Renal cortical epithelial cell (primary cell): ENCODE data around the gene DLG2. TPM values are rescaled to one million over a fixed set of nuclear protein-coding genes. Genes with fewer than 3 reads are reported as not detected.

Experiments used
- DNase-seq: peaks from one replicate; pipeline ENCODE4 v3.0.0-alpha.2; 2011; ENCODE audit warnings: low read depth
- total RNA-seq: library from RNA; depleted of rRNA; stranded (reverse); fragments of >200 nt; gene quantifications from 2 replicates; pipeline ENCODE4 v1.2.3, GENCODE V29; 2014

Gene DLG2
- total RNA-seq, 1 donor from 2014 or later = 0.85 TPM

DNA sequence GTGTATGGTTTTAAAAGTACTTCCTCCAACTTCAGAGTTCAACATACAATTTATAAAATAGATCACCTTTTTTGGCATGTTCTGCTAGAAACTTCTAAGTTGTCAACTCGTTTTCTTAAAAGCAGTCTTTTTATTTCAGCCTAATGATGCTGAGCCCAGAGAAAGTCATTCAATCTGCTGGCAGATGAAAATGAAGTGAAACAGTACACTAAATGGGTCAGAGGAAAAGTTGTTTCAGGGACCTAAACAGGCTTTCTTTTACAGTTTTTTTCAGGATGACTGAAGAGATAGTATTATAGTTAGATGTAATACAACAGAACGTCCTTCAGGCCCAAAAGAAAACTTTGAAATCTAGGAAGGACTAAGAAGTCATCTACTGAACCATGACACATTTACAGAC is 1498.3 kb downstream of the DLG2 start:
- no peak for DNase-seq

DNA sequence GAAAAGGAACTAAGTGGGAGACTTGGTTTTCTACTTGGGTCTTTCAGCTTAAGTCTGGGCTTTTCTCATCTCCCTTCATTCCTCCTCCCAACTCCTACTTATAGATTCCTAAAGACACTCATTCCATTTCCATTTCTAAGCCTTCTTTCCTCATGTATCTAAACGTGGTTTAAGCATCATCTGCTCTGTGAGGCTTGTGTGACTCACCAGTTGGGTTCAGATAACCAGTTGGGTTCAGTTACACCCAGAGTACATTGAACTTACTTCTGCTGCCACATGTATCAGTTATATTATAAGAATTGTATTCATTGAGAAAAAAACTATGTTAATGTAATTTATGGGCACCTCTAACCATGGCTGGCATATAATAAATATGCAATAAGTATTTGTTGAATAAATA is 1509.8 kb downstream of the DLG2 start:
- no peak for DNase-seq

DNA sequence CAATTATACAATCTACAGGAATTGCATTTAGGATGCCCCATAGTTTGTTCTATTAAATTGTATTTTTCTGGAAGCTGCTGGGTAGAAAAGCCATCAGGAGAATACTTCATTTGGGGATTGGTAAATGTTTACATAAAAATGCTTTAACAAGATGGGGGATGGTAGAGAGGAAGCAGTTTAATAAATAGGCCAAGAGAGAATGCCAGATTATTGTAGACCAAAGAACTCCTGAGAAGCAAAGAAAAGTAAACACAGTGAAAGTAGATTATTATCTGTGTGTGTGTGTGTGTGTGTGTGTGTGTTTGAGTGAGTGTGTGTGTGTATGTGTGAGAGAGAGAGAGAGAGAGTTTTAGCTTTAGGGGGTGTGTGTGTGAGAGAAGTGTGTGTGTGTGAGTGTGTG is 1520.6 kb downstream of the DLG2 start:
- no peak for DNase-seq

DNA sequence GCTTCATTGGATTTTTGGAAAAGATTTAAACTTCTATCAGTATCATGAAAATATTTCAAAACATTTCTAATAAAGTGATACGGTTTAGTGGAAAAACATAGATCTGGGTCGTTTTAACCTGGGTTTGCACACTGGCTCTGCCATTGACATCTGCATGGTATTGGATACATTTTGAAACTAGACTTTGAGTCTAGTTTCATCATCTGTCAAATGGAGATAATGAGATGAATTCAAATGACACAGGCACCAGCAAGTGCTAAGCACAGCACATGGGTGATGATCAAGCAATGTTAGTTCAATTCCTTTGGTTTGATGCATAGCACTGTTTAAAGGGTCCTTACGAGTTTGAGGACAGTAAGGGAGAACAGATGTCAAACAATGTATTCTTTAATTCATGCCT is 1522.0 kb downstream of the DLG2 start:
- DNase-seq = no peak

DNA sequence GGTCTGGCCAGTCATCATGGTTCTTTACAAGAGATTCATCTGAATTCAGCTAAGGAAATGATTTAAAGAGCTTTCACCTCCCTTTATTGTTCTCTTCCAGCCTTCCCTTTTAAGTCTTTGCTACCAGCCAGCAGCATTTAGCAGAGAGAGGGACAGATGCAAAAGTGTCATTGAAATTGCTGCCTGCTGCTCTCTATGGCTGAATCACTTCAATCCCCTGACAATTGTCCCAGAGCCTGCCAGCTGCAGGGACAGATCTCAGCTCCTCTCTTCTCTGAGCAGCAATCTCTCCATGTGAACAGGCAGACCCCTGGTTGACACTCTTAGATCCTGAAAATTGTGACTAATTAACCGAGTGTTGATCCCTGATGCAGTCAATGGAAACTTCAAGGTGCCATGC is 1524.0 kb downstream of the DLG2 start:
- no peak for DNase-seq

DNA sequence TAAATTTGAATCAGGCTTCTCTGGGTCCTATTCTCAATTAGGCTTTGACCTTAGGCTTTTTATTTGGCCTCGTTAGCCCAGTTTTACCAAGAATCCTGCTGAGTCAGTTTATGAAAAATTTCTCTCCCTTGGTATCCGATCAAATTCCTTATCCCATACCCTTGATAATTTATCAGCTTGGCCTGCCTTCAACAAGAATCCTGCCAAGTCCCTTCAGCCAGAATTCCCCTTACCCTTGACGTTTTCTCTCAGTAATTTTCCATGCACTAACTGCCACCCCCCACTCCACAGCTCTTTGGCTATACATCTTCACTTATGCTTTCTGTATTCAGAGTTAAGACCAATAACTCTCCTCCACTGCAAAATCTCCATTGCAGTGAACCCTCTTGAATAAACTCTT is 1530.0 kb downstream of the DLG2 start:
- no peak for DNase-seq

DNA sequence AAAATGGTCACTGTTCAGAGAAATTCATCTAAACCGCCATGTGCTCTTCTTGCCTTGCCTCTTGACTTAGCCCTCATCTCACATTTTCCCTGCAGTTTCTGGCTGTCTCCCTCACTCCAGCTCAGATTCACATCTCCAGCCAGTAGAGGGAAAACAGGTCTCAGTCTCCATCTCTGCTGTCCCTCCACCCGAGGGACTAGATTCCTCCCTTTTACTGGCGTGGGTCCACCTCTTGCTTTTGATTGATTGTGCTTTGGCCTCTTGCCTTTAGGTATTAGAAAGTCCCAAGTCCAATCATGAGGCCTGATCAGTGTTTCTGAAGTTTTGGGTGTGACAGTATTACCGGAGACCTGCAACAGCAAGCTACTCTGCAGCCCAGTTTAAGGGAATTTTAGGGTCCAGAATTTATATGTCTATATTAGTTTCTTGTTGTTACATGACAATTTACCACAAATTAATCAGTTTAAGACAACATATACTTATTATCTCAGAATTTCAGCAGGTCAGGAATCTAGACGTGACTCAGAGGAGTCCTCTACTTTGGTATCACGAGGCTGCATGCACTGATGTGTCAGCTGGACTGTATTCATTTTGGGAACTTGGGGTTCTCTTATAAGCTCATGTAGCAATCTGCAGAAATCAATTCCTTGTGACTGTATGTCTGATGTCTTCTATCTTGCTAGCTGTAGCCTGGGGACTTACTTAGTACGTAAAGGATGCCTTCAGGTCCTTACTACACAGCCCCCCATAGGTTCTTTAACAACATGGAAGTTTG is 1535.7 kb downstream of the DLG2 start:
- DNase-seq = no peak

DNA sequence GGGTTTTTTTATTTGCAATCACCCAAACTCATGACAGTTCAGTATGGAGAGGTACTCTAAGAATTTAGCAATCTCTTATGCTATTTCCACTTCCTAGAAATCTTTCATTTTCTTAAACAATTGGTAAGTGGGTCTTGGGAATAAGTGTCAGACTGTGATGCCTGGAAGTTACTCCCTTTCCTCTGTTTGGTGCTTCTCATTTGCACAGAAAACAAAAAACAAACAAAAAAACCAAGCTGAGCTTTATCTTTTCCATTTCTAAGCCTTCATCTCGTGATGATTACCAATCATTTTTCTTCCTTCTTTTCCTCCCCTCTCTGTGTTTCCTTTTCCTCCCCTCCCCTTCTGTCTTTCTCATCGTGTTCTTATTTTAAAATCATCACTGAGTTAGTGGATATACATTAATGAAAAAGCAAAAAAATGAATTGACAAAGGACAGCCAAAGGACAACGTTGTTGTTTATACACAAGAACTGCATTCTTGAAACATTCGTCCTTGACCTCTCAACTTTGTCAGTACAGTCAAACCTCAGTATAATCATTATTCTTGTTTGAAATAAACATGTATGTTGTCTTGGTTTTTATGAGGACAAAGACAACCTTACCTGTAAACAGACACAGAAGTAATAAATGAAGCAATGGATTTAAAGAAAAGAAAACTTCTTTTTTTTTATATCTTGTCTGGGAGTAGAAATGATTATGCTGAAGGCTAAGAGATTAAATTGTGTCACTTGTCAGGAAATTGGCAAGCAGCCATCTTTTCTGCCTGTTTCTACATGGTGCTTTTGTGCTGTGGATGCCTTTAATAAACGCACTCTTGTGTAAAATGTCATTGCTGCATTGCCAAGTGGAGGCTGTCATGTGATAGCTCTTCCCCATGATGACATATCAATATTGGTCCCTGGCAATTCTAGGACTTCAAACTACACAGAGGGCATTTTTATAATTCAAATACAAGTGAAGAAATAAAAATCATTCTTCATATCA is 1537.8 kb downstream of the DLG2 start:
- no peak for DNase-seq

DNA sequence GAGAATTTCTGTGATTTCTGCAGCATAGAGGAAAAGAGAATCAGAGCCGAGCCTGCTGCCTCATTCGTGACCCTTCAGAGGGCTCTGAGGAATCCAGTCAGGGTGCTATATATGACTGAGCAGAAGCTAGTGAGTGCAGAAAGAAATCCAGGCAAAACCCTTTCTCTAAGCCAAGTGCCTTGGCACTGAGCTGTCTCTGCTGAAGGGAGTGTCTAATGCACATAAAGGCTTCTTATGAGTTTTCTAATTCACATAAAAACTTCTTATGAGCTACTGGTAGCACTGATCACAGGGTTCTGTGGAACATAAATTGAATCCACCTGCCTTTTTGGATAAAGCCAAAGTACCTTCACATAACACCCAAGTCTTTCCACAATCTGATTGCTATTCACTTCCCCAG is 1555.3 kb downstream of the DLG2 start:
- no peak for DNase-seq

DNA sequence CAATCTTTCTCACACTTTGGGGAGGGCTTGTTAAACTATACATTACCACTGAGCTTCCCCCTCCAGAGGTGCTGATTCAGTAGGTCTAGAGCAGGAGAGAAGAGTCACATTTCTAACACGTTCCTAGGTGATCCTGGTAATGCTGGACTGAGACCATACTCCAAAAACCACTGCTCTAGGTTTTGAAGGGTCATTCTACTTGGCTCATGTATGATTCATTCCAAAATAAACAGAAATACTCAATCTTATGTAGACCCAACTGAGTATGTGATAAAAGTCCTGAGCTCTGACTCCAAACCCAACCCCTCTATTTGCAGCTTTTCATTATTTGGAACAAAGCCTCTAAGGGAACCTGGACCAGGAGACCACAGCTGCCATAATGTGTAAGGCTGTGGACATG is 1558.1 kb downstream of the DLG2 start:
- DNase-seq = no peak

DNA sequence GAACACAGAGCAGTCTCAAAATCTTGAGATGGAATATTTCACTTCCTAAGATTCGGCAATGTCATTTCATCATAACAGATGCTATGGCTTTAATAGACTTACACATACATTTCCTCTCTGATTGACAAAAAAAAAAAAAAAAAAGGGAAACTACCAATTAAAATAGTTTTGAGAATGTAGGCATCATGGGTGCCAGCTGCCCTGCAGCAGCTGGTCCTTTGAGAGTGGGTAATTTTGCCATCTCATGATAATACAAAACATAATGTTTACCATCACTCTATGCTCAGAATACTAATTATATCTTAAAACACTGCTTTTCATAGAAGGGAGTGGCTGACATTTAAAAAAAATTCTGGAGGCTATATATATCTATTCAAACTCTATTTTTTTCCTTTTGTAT is 1565.4 kb downstream of the DLG2 start:
- DNase-seq = no peak

DNA sequence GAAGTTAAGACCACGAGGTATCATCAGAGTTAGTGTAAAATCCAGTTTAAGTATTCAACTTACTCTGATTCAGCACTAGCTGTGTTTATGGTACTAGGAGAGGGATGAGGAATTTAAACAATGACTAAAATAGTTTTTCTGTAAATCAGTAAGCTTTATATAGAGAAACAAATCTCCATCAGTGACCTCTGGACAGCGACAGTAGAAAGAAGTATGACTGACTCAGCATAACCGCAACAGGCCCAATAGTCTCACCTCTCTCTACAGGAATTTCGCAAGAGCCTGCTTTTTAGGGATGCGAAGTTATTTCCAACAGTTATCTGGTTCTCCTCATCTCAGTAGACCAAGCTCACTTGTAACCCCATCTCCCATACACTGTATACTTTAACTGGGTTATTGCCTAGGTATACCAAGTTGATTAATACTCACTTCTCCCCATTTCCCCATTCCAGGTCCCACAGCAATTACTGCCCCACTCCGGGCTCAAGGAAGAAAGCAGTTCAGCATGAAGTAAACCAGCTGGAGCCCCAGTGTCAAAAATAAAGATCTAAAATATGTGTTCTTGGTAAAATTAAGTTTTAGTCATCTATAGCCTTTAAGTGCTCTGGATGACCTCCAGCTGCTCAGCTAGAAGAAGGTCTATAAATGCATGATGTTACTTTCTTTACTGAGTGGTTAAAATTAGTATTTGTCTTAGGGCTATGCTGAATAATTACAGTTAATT is 1570.3 kb downstream of the DLG2 start:
- DNase-seq = peak; percentile 34

DNA sequence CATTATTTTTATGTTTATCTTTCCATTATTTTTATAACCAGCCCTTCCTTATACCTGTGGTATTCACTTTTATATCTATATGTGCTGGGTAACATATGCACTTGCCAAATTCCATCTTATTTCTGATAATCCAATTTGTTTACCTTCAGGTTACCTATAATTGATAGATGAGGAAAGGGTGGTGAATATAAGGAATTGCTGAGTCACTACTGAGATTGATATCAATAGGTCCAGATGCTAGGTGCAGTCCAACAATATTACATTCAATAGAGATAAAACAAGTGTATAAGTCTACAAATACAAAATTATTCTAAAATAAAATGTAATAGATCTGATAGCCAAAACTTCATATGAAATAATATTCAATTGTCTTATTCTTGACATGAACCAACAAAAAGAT is 1582.0 kb downstream of the DLG2 start:
- no peak for DNase-seq

DNA sequence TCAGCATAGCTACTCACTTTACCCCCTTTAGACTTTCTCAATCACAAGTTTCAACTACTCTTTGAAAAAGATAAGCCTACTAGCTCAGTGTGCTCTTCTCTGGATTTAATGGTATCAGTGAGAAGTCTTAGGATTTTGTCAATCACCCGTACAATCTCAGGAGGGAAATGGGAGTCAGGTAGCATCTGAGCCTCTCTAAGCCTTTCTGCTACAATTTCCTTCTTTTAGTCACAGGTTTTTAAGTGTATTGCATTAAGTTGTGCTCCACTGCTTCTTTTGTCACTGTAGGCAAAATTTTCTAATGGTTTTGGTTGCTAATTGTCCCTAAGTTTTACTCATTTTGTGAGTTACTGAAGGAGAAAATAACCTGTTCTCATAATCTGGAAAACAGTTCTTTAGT is 1582.4 kb downstream of the DLG2 start:
- DNase-seq = no peak

DNA sequence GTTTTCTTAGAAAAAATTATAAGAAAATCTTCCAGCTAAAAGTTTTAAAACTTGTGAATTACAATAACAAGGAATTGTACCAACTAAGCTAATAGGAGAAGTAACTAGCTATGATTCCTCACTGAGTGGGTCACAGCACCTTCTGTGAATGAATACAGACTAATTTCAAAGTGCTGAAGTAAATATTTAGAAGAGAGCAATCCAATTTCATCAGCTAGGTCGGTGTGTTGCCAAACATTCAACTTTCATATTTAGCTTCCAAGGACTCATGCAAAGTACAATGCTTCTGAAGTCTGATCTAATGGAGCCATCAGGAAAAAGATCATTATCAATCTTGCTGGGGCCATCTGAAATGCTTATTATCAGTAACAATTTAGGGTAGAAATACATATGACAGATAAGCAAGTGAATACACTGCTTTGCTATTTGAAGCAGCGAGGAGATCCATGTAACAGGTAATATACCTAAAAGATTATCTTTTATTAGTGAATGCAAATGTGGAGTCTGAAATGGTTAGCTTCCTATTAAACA is 1590.4 kb downstream of the DLG2 start:
- DNase-seq = no peak

DNA sequence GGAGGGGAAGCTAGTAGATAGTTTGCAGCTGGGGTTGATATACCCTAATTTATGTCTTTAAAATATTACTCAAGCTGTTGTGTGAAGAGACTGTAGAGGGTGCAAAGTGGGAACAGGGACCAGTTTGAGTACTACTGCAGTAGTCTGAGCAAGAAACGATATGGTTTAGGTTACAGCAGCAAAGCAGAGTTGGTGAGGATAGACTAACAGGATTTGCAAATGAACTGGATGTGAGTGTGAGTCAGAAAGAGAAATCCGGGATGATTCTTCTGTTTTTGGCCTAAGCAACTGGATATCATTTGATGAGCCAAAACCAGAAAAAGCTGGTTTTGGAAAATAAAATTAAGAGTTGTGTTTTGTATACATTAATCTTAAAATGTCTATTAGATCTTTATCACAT is 1591.5 kb downstream of the DLG2 start:
- no peak for DNase-seq

DNA sequence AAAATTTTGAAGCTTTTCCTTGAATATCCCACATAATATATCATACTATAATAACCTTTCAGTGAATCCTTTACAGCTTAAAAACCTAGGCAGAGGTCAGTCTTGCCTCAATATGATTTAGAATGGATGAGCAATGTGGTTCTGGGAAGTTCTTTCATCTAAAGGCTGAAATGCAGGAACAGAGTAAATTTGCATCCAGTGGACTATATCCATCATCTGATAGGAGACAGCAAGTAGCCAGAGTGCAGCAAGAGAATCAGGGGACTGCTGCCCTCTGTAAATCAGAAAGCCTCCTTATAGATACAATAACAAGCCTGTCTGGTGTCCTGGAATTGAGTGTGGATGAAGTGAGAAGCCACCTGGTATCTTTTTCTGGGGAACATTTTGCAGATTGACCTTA is 1592.7 kb downstream of the DLG2 start:
- no peak for DNase-seq

DNA sequence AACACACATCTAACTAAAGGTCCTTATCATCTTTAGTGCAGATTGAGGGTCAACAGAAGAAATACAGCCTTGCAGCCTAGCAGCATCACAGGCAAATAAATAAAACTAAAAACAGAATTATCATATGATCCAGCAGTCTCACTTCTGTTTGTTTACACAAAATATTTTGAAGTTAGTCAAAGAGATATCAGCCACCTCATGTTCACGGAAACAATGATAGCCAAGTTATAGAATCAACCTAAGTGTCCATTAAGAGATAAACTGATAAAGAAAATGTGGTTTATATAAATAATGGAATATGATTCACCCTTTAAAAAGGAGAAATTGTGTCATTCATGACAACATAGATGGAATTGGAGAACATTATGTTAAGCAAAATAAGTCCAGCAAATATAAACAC is 1602.9 kb downstream of the DLG2 start:
- DNase-seq = no peak

DNA sequence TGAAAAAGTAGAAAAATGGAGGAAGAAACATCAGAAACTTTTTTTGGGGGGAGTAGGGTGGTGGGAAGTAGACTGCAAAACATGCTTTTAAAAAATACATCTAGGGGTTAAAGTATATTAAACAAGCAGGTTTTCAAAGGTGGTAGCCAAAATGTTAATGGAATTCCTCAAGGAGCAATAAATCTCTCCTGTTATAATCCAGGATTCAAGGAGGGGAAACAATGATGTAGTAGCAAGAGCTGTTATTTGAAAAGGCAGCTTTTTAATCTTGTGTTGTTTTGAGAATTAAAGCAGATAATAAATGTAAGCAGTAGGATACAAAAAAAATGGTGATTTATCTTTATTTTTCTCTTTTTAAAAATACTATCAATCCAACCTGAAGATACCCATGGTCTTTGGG is 1604.4 kb downstream of the DLG2 start:
- DNase-seq = no peak

DNA sequence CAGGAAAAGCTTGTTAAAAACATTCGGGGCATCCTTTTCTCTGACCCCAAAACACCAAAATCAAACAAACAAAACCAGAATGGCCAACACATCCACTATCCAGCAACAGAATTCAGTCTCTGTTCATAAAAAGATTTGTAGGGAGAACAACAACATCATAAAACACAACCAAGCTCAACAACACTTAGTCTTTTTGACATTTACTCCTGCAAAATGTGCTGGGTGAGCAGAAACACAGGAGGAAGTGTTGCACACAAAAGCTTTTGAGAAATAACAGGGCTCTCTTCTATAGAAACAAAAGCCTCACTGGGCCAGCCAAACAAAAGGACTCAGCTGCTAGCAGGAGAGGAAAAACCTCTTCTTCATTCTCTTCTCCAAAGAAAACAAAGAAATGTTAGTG is 1604.9 kb downstream of the DLG2 start:
- no peak for DNase-seq

DNA sequence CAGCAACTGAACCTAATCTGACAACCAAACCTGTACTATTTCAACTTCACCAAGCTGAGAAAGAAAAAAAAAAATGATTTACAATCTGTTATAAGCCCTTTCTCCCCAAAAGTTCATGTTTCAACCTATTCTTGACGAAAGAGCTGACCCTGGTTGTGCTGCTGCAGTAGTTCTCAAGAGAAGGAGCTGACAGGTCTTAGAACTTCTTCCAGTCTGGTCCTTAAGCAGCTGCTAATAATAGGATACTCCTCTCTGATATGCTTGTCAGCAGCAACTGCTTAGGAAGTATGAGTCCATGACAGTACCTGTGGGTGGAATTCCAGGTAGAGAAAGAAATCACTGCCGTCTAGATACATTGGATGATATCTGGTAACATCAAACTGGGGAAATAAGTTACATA is 1605.9 kb downstream of the DLG2 start:
- no peak for DNase-seq

DNA sequence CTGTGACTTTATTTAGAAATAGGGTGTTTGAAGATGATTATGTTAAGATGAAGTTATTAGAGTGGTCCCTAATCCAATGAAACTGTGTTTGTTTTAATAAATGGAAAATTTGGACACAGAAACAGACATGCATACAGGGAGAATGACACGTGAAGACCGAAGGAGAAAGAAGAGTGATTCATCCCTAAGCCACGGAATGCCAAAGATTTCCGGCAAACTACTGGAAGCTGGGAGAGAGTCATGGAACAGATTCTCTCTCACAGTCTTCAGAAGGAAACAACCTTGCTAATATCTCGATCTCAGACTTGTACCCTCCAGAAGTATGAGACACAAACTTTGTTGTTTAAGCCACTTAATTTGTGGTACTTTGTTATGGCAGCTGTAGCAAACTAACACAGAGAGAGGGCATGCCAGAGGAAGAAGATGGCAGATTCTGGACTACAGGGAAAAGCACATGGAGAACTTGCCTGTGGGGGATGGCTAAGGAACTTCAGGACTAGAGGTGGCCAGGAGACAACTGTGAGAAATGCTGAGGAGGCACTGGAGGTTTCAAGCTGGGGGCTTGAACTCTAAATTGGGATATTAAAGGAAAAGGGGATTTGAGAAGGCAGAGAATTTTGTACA is 1607.5 kb downstream of the DLG2 start:
- peak; percentile 37 for DNase-seq
